HG03342 (cell line): ENCODE results near the gene GSN.

Experiments
- ATAC-seq: cut with Tn5 transposase; IDR thresholded peaks from one replicate; pipeline ENCODE4 v1.9.1; 2021; ENCODE audit warnings: mild to moderate bottlenecking, moderate library complexity; ENCODE audit not compliant: unreplicated experiment

GSN gene

GRCh38 chr9:121348221-121348620, 80.3 kb downstream of the GSN start:
- no peak for ATAC-seq

GRCh38 chr9:121349009-121349408, 81.0 kb downstream of the GSN start:
- no peak for ATAC-seq

GRCh38 chr9:121350036-121350435, 82.1 kb downstream of the GSN start:
- ATAC-seq = no peak

- no peak for ATAC-seq
Measured at GRCh38 chr9:121350993-121351561, 83.1 kb downstream of the GSN start.

GRCh38 chr9:121353241-121354061, 85.5 kb downstream of the GSN start:
- ATAC-seq = peak; percentile 96

GRCh38 chr9:121354141-121354540, 86.2 kb downstream of the GSN start:
- ATAC-seq = no peak

GRCh38 chr9:121354762-121355161, 86.8 kb downstream of the GSN start:
- no peak for ATAC-seq

- ATAC-seq = no peak
Measured at GRCh38 chr9:121357011-121357410, 89.0 kb downstream of the GSN start.

GRCh38 chr9:121358751-121359150, 90.8 kb downstream of the GSN start:
- ATAC-seq = peak; percentile 44

GRCh38 chr9:121359351-121360294, 91.7 kb downstream of the GSN start:
- no peak for ATAC-seq

- ATAC-seq = no peak
Measured at GRCh38 chr9:121360601-121361374, 92.8 kb downstream of the GSN start.

- no peak for ATAC-seq
Measured at GRCh38 chr9:121362813-121363621, 95.1 kb downstream of the GSN start.

GRCh38 chr9:121363622-121363961, 95.6 kb downstream of the GSN start:
- no peak for ATAC-seq

GRCh38 chr9:121364077-121364476, 96.1 kb downstream of the GSN start:
- ATAC-seq = no peak

GRCh38 chr9:121364886-121365285, 96.9 kb downstream of the GSN start:
- ATAC-seq = no peak

- ATAC-seq = no peak
Measured at GRCh38 chr9:121365564-121365963, 97.6 kb downstream of the GSN start.

GRCh38 chr9:121366611-121367192, 98.7 kb downstream of the GSN start:
- no peak for ATAC-seq

- ATAC-seq = no peak
Measured at GRCh38 chr9:121367306-121368137, 99.6 kb downstream of the GSN start.

- ATAC-seq = no peak
Measured at GRCh38 chr9:121368138-121368522, 100.2 kb downstream of the GSN start.
